GM21381 (cell line): ENCODE results near the gene RC3H1.
"Not testable (repeated sequence)": the region's sequence is repeated elsewhere in the genome, so short reads cannot be mapped to it uniquely, and the experiment has no call there.

ENCODE experiments used
- ATAC-seq: cut with Tn5 transposase; IDR thresholded peaks from one replicate; pipeline ENCODE4 v1.9.1; 2021; ENCODE audit warnings: mild to moderate bottlenecking, moderate library complexity; ENCODE audit not compliant: unreplicated experiment

RC3H1 gene

DNA sequence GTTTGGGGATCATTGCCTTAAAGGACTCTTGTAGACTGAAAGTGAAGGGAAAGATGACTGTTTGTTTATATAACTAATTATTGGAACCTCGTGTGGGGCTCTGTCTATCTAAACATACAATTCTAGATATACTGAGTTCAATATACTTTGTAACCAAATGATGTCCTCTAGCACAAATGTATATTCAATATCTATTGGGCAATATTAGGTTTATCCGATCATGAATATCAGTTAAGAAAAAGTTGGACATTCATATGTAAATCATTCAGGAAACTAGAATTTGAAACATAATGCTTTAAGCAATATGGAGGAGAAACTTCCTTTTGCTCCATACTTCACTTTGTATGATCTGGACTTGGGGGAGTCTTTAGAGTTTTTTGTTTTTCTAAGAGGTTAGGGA is 8.9 kb upstream of the RC3H1 start:
- no peak for ATAC-seq

DNA sequence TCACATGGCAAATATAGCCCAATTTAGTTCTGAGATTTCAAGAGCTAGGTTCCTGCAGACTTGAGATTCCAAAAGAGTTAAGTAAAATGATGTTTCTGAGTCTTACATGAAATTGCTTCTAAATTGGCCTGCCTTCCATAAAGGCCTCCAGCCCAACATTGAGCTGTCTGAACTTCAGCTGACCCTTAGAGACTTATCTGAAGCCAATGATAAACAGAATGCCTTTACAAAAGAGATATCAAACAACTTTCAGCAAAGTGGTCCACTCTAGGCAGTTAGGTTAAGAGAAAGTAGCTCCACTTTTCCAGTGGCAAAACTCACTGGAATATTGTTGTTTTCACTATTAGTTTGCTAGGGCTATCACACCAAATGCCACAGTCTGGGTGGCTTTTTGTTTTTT is 6.3 kb upstream of the RC3H1 start:
- no peak for ATAC-seq

DNA sequence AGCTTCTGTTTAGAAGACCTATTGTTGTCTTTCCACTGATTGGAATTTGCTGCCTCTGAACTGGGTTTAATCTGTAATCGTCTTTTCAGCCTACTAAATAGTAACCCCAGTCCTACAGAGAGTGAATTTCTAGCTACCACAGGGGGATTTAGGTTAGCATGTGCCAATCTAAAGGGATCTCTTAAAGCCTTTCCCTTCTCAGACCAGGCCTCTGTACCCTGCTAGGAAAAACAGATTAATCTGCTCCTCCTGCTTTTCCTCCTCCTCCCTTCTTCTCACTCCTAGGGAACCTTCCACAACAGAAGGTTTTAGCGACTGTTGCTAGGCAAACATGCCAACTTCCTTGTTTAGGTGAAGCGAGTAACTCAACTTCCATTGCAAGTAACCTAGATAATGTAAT is 1.3 kb upstream of the RC3H1 start:
- no peak for ATAC-seq

DNA sequence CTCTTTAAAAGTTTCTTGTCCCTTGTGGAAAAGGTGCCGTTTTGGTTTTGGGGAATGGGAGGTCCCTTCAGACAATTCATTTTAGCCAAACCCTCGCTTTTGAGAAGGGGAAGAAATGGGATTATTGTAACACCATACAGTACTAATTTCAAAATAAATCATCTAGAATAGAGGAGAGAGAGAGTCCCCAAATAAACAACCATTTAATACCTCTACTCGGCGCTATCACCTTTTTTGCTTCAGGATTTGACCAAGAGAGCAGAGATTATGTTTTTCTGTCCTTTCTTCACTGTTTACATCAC is 770 bp upstream of the RC3H1 start:
- no peak for ATAC-seq

DNA sequence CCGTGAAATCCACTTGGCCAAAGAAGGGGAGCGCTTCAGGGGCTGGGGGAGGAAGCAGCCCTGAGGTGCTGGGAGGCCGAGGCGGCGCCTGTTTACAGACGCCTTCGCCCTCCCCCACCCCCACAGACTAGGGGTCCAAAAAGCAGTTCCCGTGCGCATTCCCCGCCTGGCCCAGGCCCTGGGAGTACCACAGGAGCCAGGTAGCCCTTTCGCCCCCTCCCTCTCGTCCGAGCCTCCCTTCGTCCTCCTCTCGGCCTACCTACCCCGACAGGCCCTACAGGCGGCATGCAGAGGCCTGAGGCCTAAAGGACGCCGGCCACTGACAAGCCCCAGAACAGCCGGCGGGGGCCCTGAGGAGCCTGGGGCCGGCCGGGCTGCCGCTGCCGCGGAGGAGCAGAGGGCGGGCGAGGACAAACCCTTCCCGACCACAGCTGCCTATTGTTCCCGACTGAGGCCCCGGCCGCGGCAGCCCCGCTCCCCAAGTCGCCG is 522 bp downstream of the RC3H1 start:
- peak; percentile 28 for ATAC-seq

DNA sequence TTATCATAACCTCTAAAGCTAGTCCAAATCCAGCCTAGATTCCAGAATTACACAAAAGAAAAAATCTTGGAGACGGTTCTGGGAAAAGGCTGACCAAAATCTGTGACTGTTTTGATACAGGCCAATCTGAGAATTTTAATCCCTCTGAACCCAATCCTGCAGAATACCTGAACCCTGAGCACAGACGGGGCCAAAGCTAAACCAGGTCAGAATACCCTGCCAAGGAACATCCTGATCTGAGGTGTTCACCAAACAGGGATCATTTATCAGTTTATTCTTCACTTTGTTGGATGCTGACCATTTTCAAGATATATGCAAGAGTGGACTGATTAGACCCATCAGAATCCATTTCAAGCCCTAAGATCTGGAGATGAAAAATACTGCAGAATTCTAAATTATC is 3.6 kb downstream of the RC3H1 start:
- no peak for ATAC-seq

DNA sequence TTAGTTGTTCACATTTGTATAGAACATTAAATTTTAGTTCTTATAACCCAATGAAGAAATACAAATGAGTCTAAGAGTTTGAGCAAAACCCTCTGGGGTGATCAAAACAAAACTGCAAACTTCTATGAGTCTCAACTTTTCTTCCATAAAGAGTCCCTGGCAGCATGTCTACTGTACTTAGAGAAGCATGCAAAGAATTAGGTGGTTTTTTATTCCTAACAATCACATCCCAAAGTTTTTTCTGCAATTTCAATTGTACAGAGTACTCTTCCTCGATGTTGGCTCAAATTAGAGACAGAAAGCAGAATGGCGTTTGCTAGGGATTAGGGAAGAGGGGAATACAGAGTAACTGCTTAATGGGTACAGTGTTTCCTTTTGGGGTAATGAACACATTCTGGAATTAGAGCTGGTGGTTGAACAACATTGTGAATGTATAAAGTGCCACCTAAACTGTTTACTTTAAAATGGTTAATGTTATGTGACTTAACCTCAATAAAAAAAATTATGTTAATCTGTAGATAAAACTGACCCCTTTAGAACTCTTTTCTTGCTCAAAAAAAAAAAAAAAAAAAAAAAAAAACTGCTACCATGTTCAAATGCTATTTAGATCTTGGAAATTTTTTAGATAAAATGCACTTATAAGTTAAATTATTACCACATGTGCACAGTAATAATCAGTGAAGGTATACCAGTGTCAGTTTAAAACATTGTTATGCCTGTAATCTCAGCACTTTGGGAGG is 4.8 kb downstream of the RC3H1 start:
- no peak for ATAC-seq

DNA sequence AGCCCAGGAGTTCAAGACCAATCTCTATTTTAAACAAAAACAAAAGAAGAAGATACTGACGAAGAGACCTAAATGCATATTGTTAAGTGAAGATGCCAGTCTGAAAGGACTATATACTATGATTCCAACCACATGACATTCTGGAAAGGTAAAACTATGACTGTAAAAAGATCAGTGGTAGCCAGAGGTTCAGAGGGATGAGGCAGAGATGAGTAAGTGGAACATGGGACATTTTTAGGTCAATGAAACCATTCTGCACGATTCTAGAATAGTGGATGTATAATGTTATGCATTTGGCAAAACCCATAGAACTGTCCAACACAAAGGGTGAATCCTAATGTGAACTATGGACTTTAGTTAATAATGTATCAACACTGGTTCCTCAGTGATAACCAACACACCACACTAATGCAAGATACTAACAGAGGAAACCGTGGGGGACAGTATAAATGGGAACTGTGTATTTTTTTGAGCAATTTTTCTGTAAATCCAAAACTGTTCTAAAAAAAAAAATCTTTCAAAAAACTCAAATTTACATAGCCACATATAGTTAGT is 8.2 kb downstream of the RC3H1 start:
- no peak for ATAC-seq

DNA sequence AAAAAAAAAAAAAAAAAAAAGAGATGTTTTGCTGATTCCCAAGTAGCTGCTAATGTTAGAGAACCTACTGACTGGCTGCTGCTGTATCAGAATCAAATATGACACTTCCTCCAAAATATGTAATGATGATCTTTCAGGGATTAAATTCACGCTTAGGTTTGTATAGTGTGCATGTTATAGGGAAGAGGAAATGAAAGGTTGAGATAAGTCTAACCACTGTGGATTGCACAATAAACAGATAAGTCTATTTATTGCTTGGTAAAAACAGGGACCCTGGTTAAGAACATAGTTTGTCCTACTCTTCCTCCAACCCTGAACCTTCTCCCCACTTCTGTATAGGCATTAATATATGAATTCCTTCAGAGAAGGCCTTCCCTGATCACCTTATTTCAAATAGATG is 13.2 kb downstream of the RC3H1 start:
- no peak for ATAC-seq

DNA sequence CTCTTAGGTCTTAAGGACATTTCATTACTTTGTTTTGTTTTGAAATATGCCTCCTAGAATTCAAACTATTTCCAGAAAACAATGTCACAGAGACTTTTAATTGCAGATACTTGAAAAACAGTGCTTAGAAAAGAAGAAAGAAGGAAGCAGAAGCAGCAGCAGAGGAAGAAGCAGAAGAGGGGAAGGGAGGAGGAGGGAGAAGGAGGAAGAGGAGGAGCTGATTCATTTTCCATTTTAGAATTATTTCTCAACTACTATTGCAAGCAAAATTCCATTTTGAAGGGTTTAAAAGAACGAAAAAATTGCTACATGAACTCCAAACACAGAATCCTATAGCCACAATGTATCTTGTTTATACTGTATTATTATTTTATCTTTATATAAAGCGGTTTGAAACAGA is 13.9 kb downstream of the RC3H1 start:
- ATAC-seq, result no peak

DNA sequence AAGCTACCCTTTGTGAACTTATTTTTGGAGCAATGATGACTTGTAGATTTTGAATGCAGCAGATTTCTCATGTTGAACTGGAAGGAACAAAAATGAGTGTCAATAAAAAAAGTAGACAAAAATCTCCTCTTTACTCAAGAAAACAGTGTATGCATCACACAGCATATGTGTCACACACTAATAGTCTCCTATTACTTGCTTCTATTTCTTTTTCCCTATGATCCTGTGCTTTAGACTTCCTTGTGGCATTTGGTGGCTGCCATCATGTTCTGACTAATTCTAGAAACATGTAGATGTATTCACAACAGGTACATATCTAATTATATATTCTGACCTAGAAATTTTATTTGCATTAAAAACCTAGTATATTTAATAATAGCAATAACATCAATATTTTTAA is 14.3 kb downstream of the RC3H1 start:
- ATAC-seq, result no peak

DNA sequence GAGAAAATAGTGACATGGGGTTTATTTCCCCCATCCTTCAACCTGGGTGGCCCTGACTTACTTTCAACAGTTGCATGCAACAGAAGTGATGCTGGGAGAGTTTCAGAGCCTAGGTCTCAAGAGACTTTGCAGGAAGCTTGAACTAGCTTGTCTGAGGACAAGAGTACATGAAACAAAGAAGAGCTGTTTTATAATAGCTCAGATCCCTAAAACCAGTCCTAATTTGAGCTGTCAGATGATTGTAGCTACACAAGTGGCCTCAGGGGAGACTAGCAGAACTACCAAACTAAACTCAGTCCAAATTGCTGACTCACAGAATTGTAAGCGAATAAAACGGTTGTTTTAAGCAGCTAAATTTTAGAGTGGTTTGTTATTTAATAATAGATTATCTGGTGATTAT is 17.1 kb downstream of the RC3H1 start:
- ATAC-seq, result peak; percentile 94

DNA sequence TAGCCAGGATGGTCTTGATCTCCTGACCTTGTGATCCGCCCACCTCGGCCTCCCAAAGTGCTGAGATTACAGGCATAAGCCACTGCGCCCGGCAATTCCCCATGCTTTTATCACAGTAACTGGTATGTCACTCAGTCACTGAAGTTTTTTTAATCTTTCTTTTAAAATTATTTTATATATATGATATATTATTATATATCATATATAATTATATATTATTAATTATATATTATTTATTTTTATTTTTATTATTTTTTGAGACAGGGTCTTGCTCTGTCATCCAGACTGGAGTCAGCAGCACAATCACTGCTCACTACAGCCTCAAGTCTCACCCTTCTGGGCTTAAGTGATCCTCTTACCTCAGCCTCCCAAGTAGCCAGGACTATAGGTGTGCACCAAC is 18.3 kb downstream of the RC3H1 start:
- no peak for ATAC-seq

DNA sequence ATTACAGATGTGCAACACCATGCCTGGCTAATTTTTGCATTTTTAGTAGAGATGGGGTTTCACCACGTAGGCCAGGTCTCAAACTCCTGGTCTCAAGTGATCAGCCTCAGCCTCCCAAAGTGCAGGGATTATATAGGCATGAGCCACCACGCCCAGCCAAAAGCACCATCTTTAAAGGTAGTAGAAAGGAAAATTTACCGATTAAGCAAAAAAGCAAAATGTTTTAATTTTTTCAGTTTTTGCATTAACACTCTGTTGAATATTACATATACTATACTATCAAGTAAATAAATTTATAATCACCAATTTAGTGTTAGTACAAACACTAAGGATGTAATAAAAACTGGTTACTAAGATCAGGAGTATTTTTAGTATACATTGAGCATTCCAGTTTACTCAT is 20.6 kb downstream of the RC3H1 start:
- ATAC-seq, result no peak

DNA sequence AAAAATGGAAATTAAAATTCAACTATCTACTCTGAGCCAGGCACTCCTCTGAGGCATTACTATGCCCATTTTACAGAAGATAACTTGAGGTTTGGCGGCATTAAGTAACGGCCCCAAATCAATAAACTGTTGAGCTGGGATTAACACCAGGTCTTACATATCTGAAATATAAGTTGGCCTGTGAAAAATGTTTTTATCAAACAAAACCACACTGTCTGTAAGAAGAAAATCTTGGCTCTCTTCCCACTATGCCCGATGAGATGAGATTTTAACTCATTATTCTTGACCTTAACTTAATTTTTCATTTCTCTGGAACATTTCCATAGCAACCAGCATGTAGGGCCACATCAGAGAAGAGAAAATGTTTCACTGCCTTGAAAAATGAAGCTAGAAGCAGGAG is 21.8 kb downstream of the RC3H1 start:
- no peak for ATAC-seq

DNA sequence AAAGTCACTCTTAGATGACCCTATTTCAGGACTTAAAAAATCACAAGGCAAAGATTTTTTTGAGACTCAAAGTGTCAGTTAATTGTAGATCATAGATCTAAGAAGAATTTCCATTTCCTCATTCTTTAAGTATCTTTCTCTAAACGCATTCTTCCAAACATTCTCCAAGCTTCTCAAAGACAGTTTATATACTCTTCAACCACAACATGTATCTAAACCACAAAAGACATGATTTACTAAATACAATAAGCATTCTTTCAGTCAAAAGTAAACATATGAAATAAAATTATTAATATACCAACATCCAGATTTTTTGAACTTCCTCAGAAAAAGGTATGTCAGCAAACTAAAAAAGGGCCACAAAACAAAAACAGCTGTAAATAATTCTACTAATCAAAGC is 24.4 kb downstream of the RC3H1 start:
- no peak for ATAC-seq

DNA sequence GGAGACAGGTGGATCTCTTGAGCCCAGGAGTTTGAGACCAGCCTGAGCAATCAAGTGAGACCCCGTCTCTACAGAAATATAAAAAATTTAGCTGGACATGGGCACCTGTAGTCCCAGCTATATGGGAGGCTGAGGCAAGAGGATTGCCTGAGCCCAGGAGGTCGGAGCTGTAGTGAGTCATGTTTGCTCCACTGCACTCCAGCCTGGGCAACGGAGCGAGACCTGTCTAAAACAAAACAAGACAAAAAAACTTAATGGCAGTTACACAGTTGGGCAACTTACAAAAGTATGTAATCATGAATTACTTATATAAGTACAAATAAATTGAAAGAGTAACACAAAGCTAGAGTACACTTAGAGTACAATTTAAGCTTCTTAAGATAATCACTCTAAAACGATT is 25.2 kb downstream of the RC3H1 start:
- ATAC-seq, result no peak

DNA sequence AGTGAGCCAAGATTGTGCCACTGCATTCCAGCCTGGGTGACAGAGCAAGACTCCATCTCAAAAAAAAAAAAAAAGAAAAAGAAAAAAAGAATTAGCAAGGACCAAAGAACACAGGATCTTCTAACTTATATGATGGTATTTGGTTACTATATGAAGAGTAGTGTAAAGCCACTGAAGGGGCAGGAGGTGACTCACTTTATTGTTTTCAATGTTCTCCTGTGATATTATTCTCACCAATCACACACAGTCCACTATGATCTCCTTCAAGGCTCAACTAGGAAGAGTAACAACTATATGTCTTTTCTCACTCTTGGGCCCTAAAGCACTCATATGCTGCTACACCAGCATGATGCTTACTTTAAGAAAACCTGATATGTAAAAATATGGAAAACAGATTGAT is 26.7 kb downstream of the RC3H1 start:
- ATAC-seq, result no peak

DNA sequence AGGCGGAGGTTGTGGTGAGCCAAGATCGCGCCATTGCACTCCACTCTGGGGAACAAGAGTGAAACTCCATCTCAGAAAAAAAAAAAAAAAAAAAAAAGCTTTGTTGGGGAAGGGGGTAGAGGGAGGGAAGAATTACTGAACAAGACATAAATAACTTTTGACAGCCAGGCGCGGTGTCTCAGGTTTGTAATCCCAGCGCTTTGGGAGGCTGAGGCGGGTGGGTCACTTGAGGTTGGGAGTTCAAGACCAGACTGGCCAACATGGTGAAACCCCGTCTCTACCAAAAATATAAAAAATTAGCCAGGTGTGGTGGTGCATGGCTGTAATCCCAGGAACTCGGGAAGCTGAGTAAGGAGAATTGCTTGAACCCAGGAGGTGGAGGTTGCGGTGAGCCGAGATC is 28.2 kb downstream of the RC3H1 start:
- not testable (repeated sequence) for ATAC-seq

DNA sequence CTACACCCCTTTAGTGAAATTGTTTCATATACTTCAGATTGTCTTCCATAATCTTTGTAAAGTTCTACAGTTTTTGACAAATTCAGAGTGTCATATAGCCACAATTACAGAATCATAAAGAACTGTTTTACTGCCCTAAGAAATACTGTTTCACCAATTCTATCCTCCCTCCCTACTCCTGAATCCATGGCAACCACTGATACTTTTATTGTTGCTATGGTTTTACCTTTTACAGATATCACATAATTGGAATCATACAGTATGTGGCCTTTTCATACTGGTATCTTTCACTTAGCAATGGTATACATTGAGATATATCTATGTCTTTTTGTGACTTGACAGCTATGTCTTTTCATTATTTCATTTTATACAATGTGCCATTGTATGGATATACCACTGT is 34.1 kb downstream of the RC3H1 start:
- ATAC-seq, result no peak

DNA sequence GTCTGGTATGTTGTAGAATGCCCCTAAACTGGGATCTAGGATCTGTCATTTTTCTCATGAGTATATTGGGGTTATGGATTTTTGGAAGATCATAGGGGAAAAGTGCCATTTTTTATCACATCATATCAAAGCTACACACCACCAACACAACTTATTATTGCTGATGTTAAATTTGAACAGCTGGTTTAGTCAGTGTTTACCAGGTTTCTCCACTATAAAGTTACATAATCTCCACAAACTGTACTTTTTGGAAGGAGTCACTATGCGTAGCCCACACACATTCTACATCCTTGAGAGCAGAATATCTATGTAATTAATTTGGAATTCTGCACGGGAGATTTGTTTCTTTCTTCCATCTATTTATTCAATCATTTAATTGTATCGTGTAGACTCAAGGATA is 35.2 kb downstream of the RC3H1 start:
- ATAC-seq, result no peak

DNA sequence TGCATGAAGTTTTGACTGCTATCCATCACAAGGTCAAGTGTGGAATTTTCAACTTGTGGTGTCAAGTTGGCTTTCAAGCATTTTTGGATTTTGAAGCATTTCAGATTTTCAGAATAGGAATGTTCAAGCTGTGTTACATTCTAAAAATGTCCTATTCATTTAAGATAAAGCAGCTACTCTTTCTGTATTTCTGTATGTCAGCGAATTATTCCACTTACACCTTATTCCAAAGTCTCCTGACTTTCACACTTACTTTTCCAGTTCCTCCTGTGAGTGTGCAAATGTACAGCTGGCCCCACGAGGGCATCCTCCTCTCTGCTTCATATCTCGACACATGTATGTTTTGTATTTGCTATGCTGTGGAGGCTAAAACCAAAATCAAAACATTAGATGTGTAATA is 51.9 kb downstream of the RC3H1 start:
- ATAC-seq, result no peak

DNA sequence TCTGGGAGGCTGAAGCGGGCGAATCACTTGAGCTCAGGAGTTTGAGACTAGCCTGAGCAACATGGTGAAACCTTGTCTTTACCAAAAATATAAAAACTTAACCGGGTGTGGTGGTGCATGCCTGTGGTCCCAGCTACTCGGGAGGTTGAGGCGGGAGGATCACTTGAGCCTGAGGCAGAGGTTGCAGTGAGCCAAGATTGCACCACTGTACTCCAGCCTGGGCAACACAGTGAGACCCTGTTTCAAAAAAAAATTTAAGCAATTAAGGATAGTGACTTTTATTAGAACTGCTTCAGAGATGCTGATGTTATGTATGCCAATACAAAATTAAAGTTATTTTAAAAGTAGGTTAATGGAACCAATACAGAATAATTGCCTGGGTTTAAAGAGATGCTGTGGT is 56.3 kb downstream of the RC3H1 start:
- ATAC-seq, result not testable (repeated sequence)
